Trophoblast cell (in vitro differentiated cells and primary cell): ENCODE measurements around the gene COBLL1.

Experiments used
- DNase-seq, 2 donors: peaks; one replicate each; pipeline ENCODE4 v3.0.0-alpha.2; 2016
- H2AFZ ChIP-seq: 2 replicates; pipeline ENCODE4 v1.6.1; 2013; ENCODE audit warnings: low read length, moderate library complexity, mild to moderate bottlenecking; ENCODE audit not compliant: insufficient read depth, poor library complexity
- H2AK5ac ChIP-seq: 2 replicates; pipeline ENCODE4 v1.6.1; 2013; ENCODE audit warnings: mild to moderate bottlenecking, low read length
- H2BK120ac ChIP-seq: 2 replicates; pipeline ENCODE4 v1.6.1; 2013; ENCODE audit warnings: low read length, mild to moderate bottlenecking, moderate library complexity; ENCODE audit not compliant: insufficient read depth, poor library complexity
- H2BK12ac ChIP-seq: 2 replicates; pipeline ENCODE4 v1.6.1; 2013; ENCODE audit warnings: mild to moderate bottlenecking, low read length, moderate library complexity
- H2BK5ac ChIP-seq: 2 replicates; pipeline ENCODE4 v1.6.1; 2013; ENCODE audit warnings: low read length, low read depth, moderate library complexity, mild to moderate bottlenecking; ENCODE audit not compliant: poor library complexity
- H3K14ac ChIP-seq: 2 replicates; pipeline ENCODE4 v1.6.1; 2013; ENCODE audit warnings: mild to moderate bottlenecking, low read length
- H3K18ac ChIP-seq: 2 replicates; pipeline ENCODE4 v1.6.1; 2013; ENCODE audit warnings: mild to moderate bottlenecking, low read length
- H3K23ac ChIP-seq: 2 replicates; pipeline ENCODE4 v1.6.1; 2013; ENCODE audit warnings: low read length
- H3K27ac ChIP-seq: 2 replicates; pipeline ENCODE4 v1.5.1; 2013; ENCODE audit warnings: low read depth, mild to moderate bottlenecking, inconsistent platforms, low read length, moderate library complexity
- H3K27me3 ChIP-seq: 2 replicates; pipeline ENCODE4 v1.6.1; 2013; ENCODE audit warnings: inconsistent platforms, mild to moderate bottlenecking, low read length, moderate library complexity; ENCODE audit not compliant: insufficient read depth
- H3K36me3 ChIP-seq, 2 experiments: 1 replicate in 1 of 2; 2 replicates in 1 of 2; pipeline ENCODE4 v1.6.1; 2013; ENCODE audit warnings: low read length in 2 of 2, mild to moderate bottlenecking in 2 of 2, moderate library complexity in 1 of 2; ENCODE audit not compliant: insufficient read depth in 2 of 2, control insufficient read depth in 1 of 2
- H3K4ac ChIP-seq: 2 replicates; pipeline ENCODE4 v1.6.1; 2013; ENCODE audit warnings: low read depth, mild to moderate bottlenecking, low read length, moderate library complexity
- H3K4me1 ChIP-seq, 2 experiments: 1 replicate in 1 of 2; 2 replicates in 1 of 2; pipeline ENCODE4 v1.6.1; 2013; ENCODE audit warnings: low read length in 2 of 2, mild to moderate bottlenecking in 2 of 2, moderate library complexity in 1 of 2; ENCODE audit not compliant: insufficient read depth in 2 of 2, control insufficient read depth in 1 of 2
- H3K4me2 ChIP-seq: 2 replicates; pipeline ENCODE4 v1.6.1; 2013; ENCODE audit warnings: inconsistent platforms, mild to moderate bottlenecking, low read length, moderate library complexity
- H3K4me3 ChIP-seq: 2 replicates; pipeline ENCODE4 v1.5.1; 2013; ENCODE audit warnings: mild to moderate bottlenecking, low read depth, low read length, inconsistent platforms
- H3K79me1 ChIP-seq: one replicate; pipeline ENCODE4 v1.6.1; 2013; ENCODE audit warnings: low read length
- H3K79me2 ChIP-seq: 2 replicates; pipeline ENCODE4 v1.6.1; 2013; ENCODE audit warnings: low read length, mild to moderate bottlenecking; ENCODE audit not compliant: control insufficient read depth, insufficient read depth, poor library complexity
- H3K9ac ChIP-seq: 2 replicates; pipeline ENCODE4 v1.6.1; 2013; ENCODE audit warnings: mild to moderate bottlenecking, low read length
- H3K9me3 ChIP-seq: 2 replicates; pipeline ENCODE4 v1.6.1; 2013; ENCODE audit warnings: low read depth, mild to moderate bottlenecking, control low read depth, inconsistent platforms, low read length; ENCODE audit not compliant: insufficient read depth
- H4K12ac ChIP-seq: 2 replicates; pipeline ENCODE4 v1.6.1; 2013; ENCODE audit warnings: low read depth, mild to moderate bottlenecking, low read length, moderate library complexity
- H4K8ac ChIP-seq: 2 replicates; pipeline ENCODE4 v1.6.1; 2013; ENCODE audit warnings: low read depth, mild to moderate bottlenecking, low read length, moderate library complexity
- H4K91ac ChIP-seq: one replicate; pipeline ENCODE4 v1.6.1; 2013; ENCODE audit warnings: low read depth, mild to moderate bottlenecking, low read length, moderate library complexity
- WGBS: extraction: QIAGEN DNeasy Blood & Tissue Kit; methylation state at CpG from one replicate; pipeline ENCODE4 v1.1.7; 2013; ENCODE audit warnings: missing lambda C conversion rate; ENCODE audit not compliant: insufficient read length, insufficient coverage; ENCODE audit errors: extremely low coverage; 5-methylcytosine and 5-hydroxymethylcytosine counted together

The COBLL1 gene

GRCh38 chr2:164840930-164841718 is 499 bp downstream of the COBLL1 start:
- H2BK12ac ChIP-seq: peak overlapping the region; percentile 16
- peak overlapping the region; percentile 96 for H3K27ac ChIP-seq
- no peaks in the 10 kb centered on the region for H3K9me3 ChIP-seq
- no peaks in the 10 kb centered on the region for H3K36me3 ChIP-seq
- H3K79me1 ChIP-seq: peaks cover 13% of the 10 kb centered on the region
- H3K4me3 ChIP-seq: peak overlapping the region; percentile 89
- H4K12ac ChIP-seq: peak overlapping the region; percentile 98
- H3K4ac ChIP-seq: peak overlapping the region; percentile 96
- peak overlapping the region; percentile 97 for H3K18ac ChIP-seq
- peak overlapping the region; percentile 97 for H2BK5ac ChIP-seq
- peak overlapping the region; percentile 99 for H3K14ac ChIP-seq
- peaks cover 14% of the 10 kb centered on the region for H3K79me2 ChIP-seq
- H2AK5ac ChIP-seq: peak overlapping the region; percentile 0
- H3K4me2 ChIP-seq: peak overlapping the region; percentile 59
- no CpG with 5 or more reads among the region's 90 CpGs for WGBS
- no peak overlapping the region for H3K23ac ChIP-seq
- DNase-seq: peak; percentile 91 to 95
- peak overlapping the region; percentile 99 for H2AFZ ChIP-seq
- H4K8ac ChIP-seq: peak overlapping the region; percentile 98
- H3K9ac ChIP-seq: peak overlapping the region; percentile 79
- H2BK120ac ChIP-seq: peak overlapping the region; percentile 99
- peak overlapping the region; percentile 99 for H4K91ac ChIP-seq
- no peaks in the 10 kb centered on the region for H3K4me1 ChIP-seq
- no peaks in the 10 kb centered on the region for H3K27me3 ChIP-seq

- peak overlapping the region; percentile 68 for H3K4ac ChIP-seq
- peak overlapping the region; percentile 39 for H4K12ac ChIP-seq
- peak overlapping the region; percentile 89 for H3K4me3 ChIP-seq
- peak in 1 of 2 donors; percentile 18 for DNase-seq
- peak overlapping the region; percentile 97 for H2BK5ac ChIP-seq
- no CpG with 5 or more reads among the region's 12 CpGs for WGBS
- peaks cover 13% of the 10 kb centered on the region for H3K79me1 ChIP-seq
- no peak overlapping the region for H3K23ac ChIP-seq
- H3K9ac ChIP-seq: peak overlapping the region; percentile 6
- peak overlapping the region; percentile 59 for H3K4me2 ChIP-seq
- H3K18ac ChIP-seq: peak overlapping the region; percentile 90
- peak overlapping the region; percentile 49 for H4K8ac ChIP-seq
- H3K27ac ChIP-seq: peak overlapping the region; percentile 96
- H2AK5ac ChIP-seq: peak overlapping the region; percentile 0
- peak overlapping the region; percentile 16 for H2BK12ac ChIP-seq
- H2BK120ac ChIP-seq: peak overlapping the region; percentile 99
- H2AFZ ChIP-seq: peak overlapping the region; percentile 99
- H3K27me3 ChIP-seq: no peaks in the 10 kb centered on the region
- H4K91ac ChIP-seq: peak overlapping the region; percentile 99
- peaks cover 14% of the 10 kb centered on the region for H3K79me2 ChIP-seq
- no peaks in the 10 kb centered on the region for H3K4me1 ChIP-seq
- H3K14ac ChIP-seq: peak overlapping the region; percentile 87
- no peaks in the 10 kb centered on the region for H3K9me3 ChIP-seq
- H3K36me3 ChIP-seq: no peaks in the 10 kb centered on the region
Measured at GRCh38 chr2:164840458-164840929, 1.1 kb downstream of the COBLL1 start.

- no peak overlapping the region for H2BK5ac ChIP-seq
- peak overlapping the region; percentile 59 for H3K4me2 ChIP-seq
- H3K79me2 ChIP-seq: peaks cover 14% of the 10 kb centered on the region
- no peaks in the 10 kb centered on the region for H3K4me1 ChIP-seq
- H2BK12ac ChIP-seq: no peak overlapping the region
- H2BK120ac ChIP-seq: no peak overlapping the region
- no CpG with 5 or more reads among the region's 8 CpGs for WGBS
- H3K23ac ChIP-seq: no peak overlapping the region
- no peaks in the 10 kb centered on the region for H3K9me3 ChIP-seq
- H3K27me3 ChIP-seq: no peaks in the 10 kb centered on the region
- no peak overlapping the region for H3K4me3 ChIP-seq
- H4K12ac ChIP-seq: no peak overlapping the region
- H3K9ac ChIP-seq: no peak overlapping the region
- no peak overlapping the region for H4K8ac ChIP-seq
- no peak overlapping the region for H3K27ac ChIP-seq
- peak; percentile 37 to 64 for DNase-seq
- no peak overlapping the region for H3K18ac ChIP-seq
- no peak overlapping the region for H4K91ac ChIP-seq
- H3K79me1 ChIP-seq: peaks cover 13% of the 10 kb centered on the region
- H2AK5ac ChIP-seq: no peak overlapping the region
- H3K14ac ChIP-seq: no peak overlapping the region
- H2AFZ ChIP-seq: no peak overlapping the region
- no peaks in the 10 kb centered on the region for H3K36me3 ChIP-seq
- no peak overlapping the region for H3K4ac ChIP-seq
Measured at GRCh38 chr2:164839914-164840457, 1.6 kb downstream of the COBLL1 start.

GRCh38 chr2:164837807-164838206 is 3.8 kb downstream of the COBLL1 start:
- Histone ChIP-seq H3K4me3 (no peak overlapping the region), H4K12ac (no peak overlapping the region), H3K4ac (peak overlapping the region; percentile 27), H3K18ac (no peak overlapping the region), H3K79me2 (peaks cover 14% of the 10 kb centered on the region), H3K27me3 (no peaks in the 10 kb centered on the region), H3K36me3 (no peaks in the 10 kb centered on the region), H2AFZ (no peak overlapping the region), H3K27ac (no peak overlapping the region), H3K9me3 (no peaks in the 10 kb centered on the region), H3K23ac (no peak overlapping the region), H3K4me2 (no peak overlapping the region), H2BK5ac (no peak overlapping the region), H3K14ac (no peak overlapping the region), H2BK120ac (no peak overlapping the region), H3K4me1 (no peaks in the 10 kb centered on the region), H2BK12ac (no peak overlapping the region), H4K91ac (no peak overlapping the region), H3K9ac (no peak overlapping the region), H2AK5ac (no peak overlapping the region), H3K79me1 (peaks cover 13% of the 10 kb centered on the region), H4K8ac (no peak overlapping the region)
- WGBS: no CpG with 5 or more reads among the region's 3 CpGs
- DNase-seq: peak in 1 of 2 donors; percentile 13
